HCT116 (cell line): ENCODE measurements around the gene TMEM165. TPM values are rescaled to one million over a fixed set of nuclear protein-coding genes. Genes with fewer than 3 reads are reported as not detected.

Experiments
- ATAC-seq: fragments of 200-7000 bp; cut with Tn5 transposase; 2 replicates; pipeline ENCODE4 v1.9.1; 2020; ENCODE audit warnings: mild to moderate bottlenecking, moderate library complexity
- BruUV-seq: library from RNA; stranded (reverse); fragments of 400-500 nt; replicated peaks from 2 replicates; lab custom pipeline; 2021; lab: Mats Ljungman, UMichigan
- CTCF ChIA-PET: fragments of 300-600 bp; sonication (Branson Sonifier 250); formaldehyde crosslinking; loops from one replicate; lab custom pipeline; 2021; ENCODE audit warnings: antibody characterized with exemption; lab: Charles Lee
- POLR2A ChIA-PET: fragments of 300-600, 350-600 bp; sonication (Branson Sonifier 250); formaldehyde crosslinking; loops from one replicate; lab custom pipeline; 2021; ENCODE audit warnings: antibody characterized with exemption; lab: Charles Lee
- RAD21 ChIA-PET, 2 experiments: fragments of 300-600 bp; sonication (Branson Sonifier 250); formaldehyde crosslinking; loops; one replicate each; lab custom pipeline; 2023; ENCODE audit warnings: low total read pairs in 2 of 2; ENCODE audit not compliant: uncharacterized antibody in 2 of 2, unreplicated experiment in 2 of 2, low non-redundant PET in 1 of 2; lab: Charles Lee
- DNase-seq: peaks from one replicate; pipeline ENCODE4 v3.0.0-alpha.2; 2010; ENCODE audit warnings: low read depth, low spot score
- H2AFZ ChIP-seq: fragments of 200-600 bp; shearing (Covaris generic), sonication (generic); 2 replicates; pipeline ENCODE4 v1.6.1; 2017; ENCODE audit warnings: low read depth, mixed run types, mixed read lengths, antibody characterized with exemption, low read length; ENCODE audit not compliant: poor library complexity, severe bottlenecking
- H3K27ac ChIP-seq: 2 replicates; pipeline ENCODE4 v1.5.1; 2012; ENCODE audit warnings: low read depth, low read length
- H3K27me3 ChIP-seq: fragments of 200-600 bp; sonication (generic); 2 replicates; pipeline ENCODE4 v1.6.1; 2016; ENCODE audit warnings: mixed run types, low read length, mixed read lengths; ENCODE audit not compliant: insufficient read depth
- H3K36me3 ChIP-seq, 2 experiments: fragments of 200-500 bp in 1 of 2; fragments of 200-600 bp in 1 of 2; sonication (Bioruptor generic) in 1 of 2; sonication (generic) in 1 of 2; 2 replicates each; pipeline versions ENCODE4 v1.5.1 to v1.6.1; 2014 to 2016; ENCODE audit warnings: low read length in 2 of 2, inconsistent platforms in 1 of 2, mixed read lengths in 1 of 2, mixed run types in 1 of 2; ENCODE audit not compliant: insufficient read depth in 2 of 2, control insufficient read depth in 1 of 2
- H3K4me1 ChIP-seq, 2 experiments: fragments of 200-600 bp in 1 of 2; sonication (generic) in 1 of 2; 2 replicates each; pipeline versions ENCODE4 v1.5.1 to v1.6.1; 2012 to 2017; ENCODE audit warnings: low read length in 2 of 2, inconsistent platforms in 1 of 2, mild to moderate bottlenecking in 1 of 2, mixed read lengths in 1 of 2, mixed run types in 1 of 2, moderate library complexity in 1 of 2; ENCODE audit not compliant: insufficient read depth in 2 of 2, control insufficient read depth in 1 of 2
- H3K4me2 ChIP-seq: fragments of 200-600 bp; sonication (generic); 2 replicates; pipeline ENCODE4 v1.6.1; 2017; ENCODE audit warnings: mixed run types, low read length, mixed read lengths
- H3K4me3 ChIP-seq, 2 experiments: fragments of 200-600 bp in 1 of 2; sonication (generic) in 1 of 2; replicated peaks in 1 of 2; 2 replicates each; pipeline ENCODE4 v1.5.1; 2011 to 2016; ENCODE audit warnings: low read length in 2 of 2, control low read depth in 1 of 2, low read depth in 1 of 2, mild to moderate bottlenecking in 1 of 2, mixed read lengths in 1 of 2, mixed run types in 1 of 2
- H3K79me2 ChIP-seq: fragments of 200-600 bp; sonication (generic); 2 replicates; pipeline ENCODE4 v1.6.1; 2017; ENCODE audit warnings: mild to moderate bottlenecking, mixed run types, low read length, moderate library complexity, mixed read lengths; ENCODE audit not compliant: insufficient read depth
- H3K9ac ChIP-seq: fragments of 200-600 bp; sonication (generic); 2 replicates; pipeline ENCODE4 v1.6.1; 2016; ENCODE audit warnings: low read length, mixed read lengths
- H3K9me2 ChIP-seq: fragments of 200-600 bp; sonication (generic), shearing (Covaris generic); 2 replicates; pipeline ENCODE4 v1.6.1; 2017; ENCODE audit warnings: mixed run types, mild to moderate bottlenecking, moderate library complexity; ENCODE audit not compliant: insufficient read depth
- H3K9me3 ChIP-seq, 2 experiments: fragments of 200-500 bp in 1 of 2; fragments of 200-600 bp in 1 of 2; sonication (Bioruptor generic) in 1 of 2; sonication (generic) in 1 of 2; 2 replicates each; pipeline ENCODE4 v1.6.1; 2014 to 2017; ENCODE audit warnings: low read length in 2 of 2, mixed read lengths in 2 of 2, inconsistent platforms in 1 of 2, low read depth in 1 of 2, mild to moderate bottlenecking in 1 of 2, mixed run types in 1 of 2, moderate library complexity in 1 of 2; ENCODE audit not compliant: control insufficient read depth in 1 of 2, insufficient read depth in 1 of 2
- H4K20me1 ChIP-seq: fragments of 200-600 bp; sonication (generic), shearing (Covaris generic); 2 replicates; pipeline ENCODE4 v1.6.1; 2017; ENCODE audit warnings: mixed run types, mild to moderate bottlenecking, moderate library complexity; ENCODE audit not compliant: insufficient read depth
- CBX3 ChIP-seq: IDR thresholded peaks from 2 replicates; pipeline ENCODE4 v1.6.1; 2012; ENCODE audit warnings: low read depth
- CEBPB ChIP-seq: IDR thresholded peaks from 2 replicates; pipeline ENCODE4 v1.6.1; 2012; ENCODE audit warnings: low read depth
- EGR1 ChIP-seq: IDR thresholded peaks from 2 replicates; pipeline ENCODE4 v1.6.1; 2012; ENCODE audit warnings: low read depth
- ELF1 ChIP-seq: IDR thresholded peaks from 2 replicates; pipeline ENCODE4 v1.6.1; 2012; ENCODE audit warnings: low read depth, borderline replicate concordance
- EZH2phosphoT487 ChIP-seq: fragments of 200-600 bp; IDR thresholded peaks from 2 replicates; pipeline ENCODE4 v1.6.1; 2018; ENCODE audit warnings: antibody characterized with exemption, borderline replicate concordance
- FOSL1 ChIP-seq: IDR thresholded peaks from 2 replicates; pipeline ENCODE4 v1.6.1; 2012; ENCODE audit warnings: low read depth
- POLR2AphosphoS5 ChIP-seq: IDR thresholded peaks from 2 replicates; pipeline ENCODE4 v1.6.1; 2011; ENCODE audit warnings: mild to moderate bottlenecking, low read depth, low read length, moderate library complexity
- RAD21 ChIP-seq: IDR thresholded peaks from 2 replicates; pipeline ENCODE4 v1.6.1; 2012; ENCODE audit warnings: low read depth, mild to moderate bottlenecking
- SIN3A ChIP-seq: IDR thresholded peaks from 2 replicates; pipeline ENCODE4 v1.6.1; 2012; ENCODE audit warnings: low read depth
- SP1 ChIP-seq: IDR thresholded peaks from 2 replicates; pipeline ENCODE4 v1.6.1; 2012; ENCODE audit warnings: low read depth
- TCF7L2 ChIP-seq: IDR thresholded peaks from 2 replicates; pipeline ENCODE4 v1.7.0; 2011; ENCODE audit warnings: borderline replicate concordance, inconsistent platforms; ENCODE audit not compliant: insufficient read depth, insufficient read length; ENCODE audit errors: extremely low read depth
- YY1 ChIP-seq: IDR thresholded peaks from 2 replicates; pipeline ENCODE4 v1.6.1; 2011; ENCODE audit warnings: low read length, low read depth, moderate library complexity, mild to moderate bottlenecking; ENCODE audit not compliant: insufficient replicate concordance; ENCODE audit errors: extremely low read depth
- ZFX ChIP-seq: fragments of 450-650 bp; IDR thresholded peaks from 2 replicates; pipeline ENCODE4 v1.6.1; 2017
- ZNF274 ChIP-seq: fragments of 200-500 bp; sonication (Bioruptor generic); IDR thresholded peaks from 2 replicates; pipeline ENCODE4 v1.6.1; 2014; ENCODE audit warnings: mild to moderate bottlenecking, low read depth, low read length, inconsistent platforms
- intact Hi-C: fragments of 100-400 bp; cut with micrococcal nuclease; formaldehyde crosslinking; loops from 2 replicates; pipeline ENCODE4 v1.10.0; 2022
- total RNA-seq: library from RNA; stranded (reverse); gene quantifications from one replicate; pipeline ENCODE4 v1.2.1, GENCODE V29; 2021; ENCODE audit not compliant: unreplicated experiment
- TF ChIP-seq, protein P1 (sequence below), 3 experiments: fragments of 200-600 bp in 1 of 3; sonication (generic) in 1 of 3; IDR thresholded peaks in 2 of 3; conservative IDR thresholded peaks in 1 of 3; 2 replicates each; pipeline ENCODE4 v1.5.1; 2012 to 2017; ENCODE audit warnings: low read depth in 2 of 3, low read length in 2 of 3, antibody characterized with exemption in 1 of 3, borderline replicate concordance in 1 of 3, control low read depth in 1 of 3, mild to moderate bottlenecking in 1 of 3, mixed read lengths in 1 of 3, mixed run types in 1 of 3, moderate library complexity in 1 of 3; ENCODE audit not compliant: insufficient read depth in 1 of 3
- TF ChIP-seq, protein P2 (sequence below): IDR thresholded peaks from 2 replicates; pipeline ENCODE4 v1.6.1; 2012
- TF ChIP-seq, protein P3 (sequence below): IDR thresholded peaks from 2 replicates; pipeline ENCODE4 v1.6.1; 2012

The TMEM165 gene
- total RNA-seq, 1 experiment from 2014 or later: 60.7 TPM

DNA sequence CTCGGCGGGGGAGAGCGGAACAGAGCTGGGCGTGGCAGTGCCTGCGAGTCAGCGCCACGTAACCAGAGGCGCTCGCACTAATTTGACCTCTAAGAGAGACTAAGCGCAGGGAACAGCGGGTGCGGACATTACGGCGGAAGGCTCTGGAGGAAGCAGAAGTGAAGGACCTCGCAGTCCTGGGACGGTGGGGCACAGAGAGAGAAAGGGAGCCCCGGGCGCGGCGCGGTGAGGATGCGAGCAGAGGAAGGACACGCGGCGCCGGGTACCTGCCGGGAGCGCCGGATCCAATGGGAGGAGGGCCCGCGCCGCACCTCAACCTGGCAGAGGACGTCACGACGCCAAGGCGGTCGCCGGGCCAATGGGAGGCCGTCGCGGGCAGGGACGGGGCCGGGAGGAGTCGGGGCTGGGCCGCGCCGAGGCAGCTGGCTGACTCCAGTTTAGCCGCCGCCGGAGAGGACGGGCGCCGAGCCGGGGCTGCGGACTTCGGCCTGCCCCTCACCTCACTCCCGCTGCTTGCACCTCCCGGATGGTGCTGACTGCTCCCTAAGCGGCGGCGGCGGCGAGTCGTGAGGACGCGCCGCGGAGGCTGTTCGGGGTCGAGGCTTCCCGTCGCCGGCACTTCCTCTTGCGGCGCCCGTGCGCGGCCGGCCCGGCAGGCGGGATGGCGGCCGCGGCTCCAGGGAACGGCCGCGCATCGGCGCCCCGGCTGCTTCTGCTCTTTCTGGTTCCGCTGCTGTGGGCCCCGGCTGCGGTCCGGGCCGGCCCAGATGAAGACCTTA lies at the start of gene TMEM165 (continued):
- TF ChIP-seq, protein P1, sequence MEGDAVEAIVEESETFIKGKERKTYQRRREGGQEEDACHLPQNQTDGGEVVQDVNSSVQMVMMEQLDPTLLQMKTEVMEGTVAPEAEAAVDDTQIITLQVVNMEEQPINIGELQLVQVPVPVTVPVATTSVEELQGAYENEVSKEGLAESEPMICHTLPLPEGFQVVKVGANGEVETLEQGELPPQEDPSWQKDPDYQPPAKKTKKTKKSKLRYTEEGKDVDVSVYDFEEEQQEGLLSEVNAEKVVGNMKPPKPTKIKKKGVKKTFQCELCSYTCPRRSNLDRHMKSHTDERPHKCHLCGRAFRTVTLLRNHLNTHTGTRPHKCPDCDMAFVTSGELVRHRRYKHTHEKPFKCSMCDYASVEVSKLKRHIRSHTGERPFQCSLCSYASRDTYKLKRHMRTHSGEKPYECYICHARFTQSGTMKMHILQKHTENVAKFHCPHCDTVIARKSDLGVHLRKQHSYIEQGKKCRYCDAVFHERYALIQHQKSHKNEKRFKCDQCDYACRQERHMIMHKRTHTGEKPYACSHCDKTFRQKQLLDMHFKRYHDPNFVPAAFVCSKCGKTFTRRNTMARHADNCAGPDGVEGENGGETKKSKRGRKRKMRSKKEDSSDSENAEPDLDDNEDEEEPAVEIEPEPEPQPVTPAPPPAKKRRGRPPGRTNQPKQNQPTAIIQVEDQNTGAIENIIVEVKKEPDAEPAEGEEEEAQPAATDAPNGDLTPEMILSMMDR (IDR thresholded peaks at IDR 0.05 in 2 of 3, conservative IDR thresholded peaks at IDR 0.05 in 1 of 3; ENCODE audit: borderline replicate concordance in 1 of 3, insufficient read depth in 1 of 3, low read depth in 2 of 3, low read length in 2 of 3): no peak
- TF ChIP-seq CBX3 (0 out of 2 replicates have a peak, but pooled peaks have one; percentile 4), CEBPB (no peak), SIN3A (peak; percentile 88; the same call in 1 of the 2 replicates), ZFX (peak; percentile 97; the same call in 1 of the 2 replicates)
- TF ChIP-seq, protein P2, sequence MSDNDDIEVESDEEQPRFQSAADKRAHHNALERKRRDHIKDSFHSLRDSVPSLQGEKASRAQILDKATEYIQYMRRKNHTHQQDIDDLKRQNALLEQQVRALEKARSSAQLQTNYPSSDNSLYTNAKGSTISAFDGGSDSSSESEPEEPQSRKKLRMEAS: peak; percentile 89
- TF ChIP-seq, all 23 proteins: peak for 8

DNA sequence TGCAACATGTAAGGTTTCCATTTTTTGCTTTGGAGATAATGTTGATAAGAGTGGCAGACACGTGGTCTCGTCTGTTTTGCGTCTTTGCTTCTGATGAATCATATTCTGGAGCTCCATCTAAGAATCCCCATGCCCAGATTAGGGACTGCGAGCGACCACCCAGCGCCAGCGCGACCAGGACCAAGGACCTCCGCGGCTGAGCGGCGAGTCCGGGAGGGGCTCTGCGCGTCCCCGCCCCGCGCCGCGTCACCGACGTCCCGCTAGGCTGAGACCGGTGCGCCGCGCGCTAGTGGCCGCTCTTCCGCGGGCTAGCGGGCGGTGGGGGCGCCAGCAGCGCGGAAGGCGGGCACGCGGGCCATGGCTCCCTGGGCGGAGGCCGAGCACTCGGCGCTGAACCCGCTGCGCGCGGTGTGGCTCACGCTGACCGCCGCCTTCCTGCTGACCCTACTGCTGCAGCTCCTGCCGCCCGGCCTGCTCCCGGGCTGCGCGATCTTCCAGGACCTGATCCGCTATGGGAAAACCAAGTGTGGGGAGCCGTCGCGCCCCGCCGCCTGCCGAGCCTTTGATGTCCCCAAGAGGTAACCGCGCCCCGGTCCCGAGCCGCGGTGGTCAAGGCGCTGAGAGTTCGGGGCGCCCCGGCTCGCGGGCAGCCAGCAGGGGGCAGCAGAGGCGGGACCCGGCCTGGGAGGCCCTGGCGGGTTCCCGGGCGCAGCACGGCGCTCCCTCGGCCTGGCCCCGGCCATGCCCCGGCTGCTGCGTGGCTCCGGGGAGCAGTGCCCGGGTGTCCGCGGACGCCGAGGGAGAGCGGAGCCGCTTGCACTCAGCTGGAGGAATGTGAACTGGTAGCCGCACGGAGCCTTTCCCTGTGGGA lies 49.5 kb upstream of the TMEM165 start, which contains the start of gene SRD5A3:
TSS of gene SRD5A3 (plus strand) at position 263 of the 871 bp plus-strand sequence. CDS start at position 358, 95 bp downstream.
- ATAC-seq: peak; percentile 90
- Histone ChIP-seq H3K9me3 (no peaks in the 10 kb centered on the region), H3K36me3 (no peaks in the 10 kb centered on the region), H2AFZ (peak within 1 kb of the TSS; percentile 76), H3K4me3 (peak within 1 kb of the TSS; percentile 57 to 68), H4K20me1 (no peaks in the 10 kb centered on the region), H3K4me1 (peaks cover 26 to 38% of the 10 kb centered on the region in 2 experiments), H3K79me2 (no peaks in the 10 kb centered on the region; the same call in 1 of the 2 replicates), H3K9me2 (no peaks in the 10 kb centered on the region), H3K4me2 (peak within 1 kb of the TSS; percentile 90), H3K27ac (peak within 1 kb of the TSS; percentile 91), H3K27me3 (no peaks in the 10 kb centered on the region), H3K9ac (peak within 1 kb of the TSS; percentile 74)
- ChIA-PET RAD21 (no interaction called here), POLR2A (interaction anchor here (0.8 to 1.6 kb wide), 3 partner anchors 9 to 49 kb away, joined by 3 to 6 read pairs (median 3); partner anchors contain the start of gene TMEM165), CTCF (interaction anchor here (1.0 to 2.3 kb wide), 10 partner anchors 10 to 391 kb away, joined by 3 to 10 read pairs (median 4); no protein-coding TSS in a partner anchor)
- peak; percentile 63 for DNase-seq
- BruUV-seq: no TSS peak
- intact Hi-C loops: loop anchor here (1.0 to 10.0 kb wide), 5 partner anchors 49 to 519 kb away; partner anchors contain the start of genes CLOCK, NMU and TMEM165
- TF ChIP-seq EZH2phosphoT487 (no peak), POLR2AphosphoS5 (peak; percentile 74), CBX3 (peak; percentile 50), ZFX (peak; percentile 91), YY1 (peak; percentile 48), ZNF274 (no peak), ELF1 (no peak), EGR1 (no peak), CEBPB (no peak), FOSL1 (no peak), TCF7L2 (peak; percentile 98), SP1 (peak; percentile 23; the same call in 1 of the 2 replicates), RAD21 (peak; percentile 68)
- TF ChIP-seq, protein P3, sequence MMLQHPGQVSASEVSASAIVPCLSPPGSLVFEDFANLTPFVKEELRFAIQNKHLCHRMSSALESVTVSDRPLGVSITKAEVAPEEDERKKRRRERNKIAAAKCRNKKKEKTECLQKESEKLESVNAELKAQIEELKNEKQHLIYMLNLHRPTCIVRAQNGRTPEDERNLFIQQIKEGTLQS: no peak; the same call in 1 of the 2 replicates
